Colon (tissue), 2 donors: ENCODE results near the gene YJEFN3.

Source experiments
- FAIRE-seq: peaks from 2 replicates; lab custom pipeline; 2012; peaks lifted over from hg19 to GRCh38; lab: Jason Lieb, UNC
- donor health status: control.
- donor health status: control.

The YJEFN3 gene

DNA sequence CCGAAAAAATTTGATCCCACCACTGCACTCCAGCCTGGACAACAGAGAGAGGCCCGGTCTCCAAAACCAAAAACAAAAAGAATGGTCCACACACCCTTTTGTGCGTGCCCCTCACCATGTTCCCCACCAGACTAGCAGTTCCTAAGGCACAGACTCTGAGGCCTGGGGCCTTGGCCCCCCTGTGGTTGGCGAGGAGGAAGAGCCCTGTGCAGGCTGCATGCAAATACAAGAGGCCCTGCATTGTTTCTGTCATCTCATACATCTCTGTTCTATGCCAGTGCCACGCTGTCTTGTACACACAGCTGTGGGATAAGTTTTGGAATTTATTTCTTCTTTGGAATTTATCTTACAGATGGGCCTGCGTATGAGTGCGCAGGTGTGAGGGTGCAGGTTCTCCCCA, 4.7 kb upstream of the YJEFN3 start:
- FAIRE-seq = no peak

- no peak for FAIRE-seq
Observed at GRCh38 chr19:19525611-19526380, 2.9 kb upstream of the YJEFN3 start.

- no peak for FAIRE-seq
Observed at GRCh38 chr19:19526581-19527370, 1.9 kb upstream of the YJEFN3 start.

GRCh38 chr19:19527371-19527656, 1.4 kb upstream of the YJEFN3 start:
- no peak for FAIRE-seq

- FAIRE-seq = no peak
Observed at GRCh38 chr19:19527674-19528625, 761 bp upstream of the YJEFN3 start.

GRCh38 chr19:19529783-19530422, 1.2 kb downstream of the YJEFN3 start:
- no peak for FAIRE-seq

DNA sequence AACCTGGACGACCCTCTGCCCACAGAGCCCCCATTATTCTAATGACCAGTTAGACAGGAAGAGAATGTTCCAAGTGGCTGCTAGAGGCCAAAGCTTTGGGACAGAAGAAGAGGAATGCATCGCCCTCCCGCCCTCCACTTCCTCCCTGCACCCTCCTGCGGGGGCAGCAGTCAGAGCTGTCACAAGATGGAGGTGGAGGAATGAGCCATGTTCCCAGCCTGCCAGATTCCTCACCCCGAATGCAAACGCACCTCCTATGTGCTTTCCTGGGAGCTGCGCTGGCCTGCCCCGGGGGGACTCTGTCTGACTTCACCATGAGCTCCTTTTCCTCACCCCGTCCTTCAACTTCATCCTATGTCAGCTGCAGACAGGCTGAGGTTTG, 1.7 kb downstream of the YJEFN3 start:
- no peak for FAIRE-seq

- no peak for FAIRE-seq
Observed at GRCh38 chr19:19530889-19531288, 2.2 kb downstream of the YJEFN3 start.

DNA sequence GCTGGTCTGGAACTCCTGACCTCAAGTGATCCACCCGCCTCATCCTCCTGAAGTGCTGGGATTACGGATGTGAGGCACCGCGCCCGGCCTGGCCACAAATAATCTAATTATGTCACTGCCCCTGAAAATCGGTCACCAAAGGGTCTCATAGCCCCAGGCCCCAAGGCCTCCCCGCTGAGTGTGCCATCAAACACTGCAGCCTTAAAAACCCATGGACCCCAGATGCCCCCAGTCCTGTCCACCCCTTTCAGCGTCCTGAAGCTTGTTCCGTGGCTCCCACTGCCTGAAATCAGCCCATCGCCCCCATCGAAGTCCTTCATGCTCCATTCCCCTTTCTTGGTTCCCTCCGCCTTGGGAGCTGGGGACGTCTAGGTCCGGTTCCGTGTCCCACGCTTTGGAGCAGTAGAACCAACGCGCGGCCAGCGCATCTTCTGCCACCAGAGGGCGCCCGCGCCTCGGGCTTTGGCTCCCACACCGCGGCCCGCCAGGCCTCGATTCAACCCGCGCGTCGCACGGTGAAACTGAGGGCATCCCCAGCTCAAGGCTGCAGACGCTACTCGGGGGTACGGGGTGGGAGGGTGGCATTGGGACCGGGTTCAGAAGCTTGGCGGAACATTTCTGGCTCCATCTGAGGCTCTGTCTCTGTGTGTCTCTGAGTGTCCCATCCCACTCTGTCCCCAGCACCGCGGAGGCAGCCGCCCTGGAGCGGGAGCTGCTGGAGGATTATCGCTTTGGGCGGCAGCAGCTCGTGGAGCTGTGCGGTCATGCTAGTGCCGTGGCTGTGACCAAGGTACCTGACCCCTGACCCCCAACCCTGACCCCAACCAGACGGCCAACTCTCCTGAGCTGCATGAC, 3.5 kb downstream of the YJEFN3 start:
- no peak for FAIRE-seq

GRCh38 chr19:19532806-19533701, 4.3 kb downstream of the YJEFN3 start:
- no peak for FAIRE-seq

- no peak for FAIRE-seq
Observed at GRCh38 chr19:19533841-19534240, 5.1 kb downstream of the YJEFN3 start.

DNA sequence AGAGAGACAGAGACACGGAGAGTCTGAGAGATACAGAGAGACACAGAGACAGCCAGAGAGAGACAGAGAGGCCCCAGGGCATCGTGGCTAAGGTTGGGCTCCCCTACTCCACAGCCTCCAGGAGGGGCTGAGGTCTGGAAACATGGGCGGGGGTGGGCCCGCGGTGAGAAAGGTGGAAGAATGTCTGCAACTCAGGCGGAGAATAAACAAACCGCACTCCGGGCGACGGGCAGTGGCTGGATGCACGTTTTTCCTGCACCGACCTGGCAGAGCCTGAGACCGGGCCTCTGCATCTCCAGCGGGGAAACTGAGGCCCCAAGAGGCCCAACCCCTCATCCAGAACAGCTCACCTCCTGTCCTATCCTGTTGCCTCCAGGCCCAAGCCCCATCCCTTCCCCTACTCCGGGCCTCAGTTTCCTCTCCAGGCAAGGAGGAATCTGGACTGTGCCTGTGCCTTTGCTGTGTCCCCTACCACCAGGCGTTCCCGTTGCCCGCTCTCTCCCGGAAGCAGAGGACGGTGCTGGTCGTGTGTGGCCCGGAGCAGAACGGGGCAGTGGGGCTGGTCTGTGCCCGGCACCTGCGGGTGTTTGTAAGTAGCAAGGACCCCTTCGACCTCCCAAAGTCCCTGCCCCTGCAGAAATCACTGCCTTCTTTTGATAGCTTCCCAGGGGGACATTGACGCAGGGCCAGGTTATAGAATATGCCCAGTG, 6.0 kb downstream of the YJEFN3 start:
- no peak for FAIRE-seq

DNA sequence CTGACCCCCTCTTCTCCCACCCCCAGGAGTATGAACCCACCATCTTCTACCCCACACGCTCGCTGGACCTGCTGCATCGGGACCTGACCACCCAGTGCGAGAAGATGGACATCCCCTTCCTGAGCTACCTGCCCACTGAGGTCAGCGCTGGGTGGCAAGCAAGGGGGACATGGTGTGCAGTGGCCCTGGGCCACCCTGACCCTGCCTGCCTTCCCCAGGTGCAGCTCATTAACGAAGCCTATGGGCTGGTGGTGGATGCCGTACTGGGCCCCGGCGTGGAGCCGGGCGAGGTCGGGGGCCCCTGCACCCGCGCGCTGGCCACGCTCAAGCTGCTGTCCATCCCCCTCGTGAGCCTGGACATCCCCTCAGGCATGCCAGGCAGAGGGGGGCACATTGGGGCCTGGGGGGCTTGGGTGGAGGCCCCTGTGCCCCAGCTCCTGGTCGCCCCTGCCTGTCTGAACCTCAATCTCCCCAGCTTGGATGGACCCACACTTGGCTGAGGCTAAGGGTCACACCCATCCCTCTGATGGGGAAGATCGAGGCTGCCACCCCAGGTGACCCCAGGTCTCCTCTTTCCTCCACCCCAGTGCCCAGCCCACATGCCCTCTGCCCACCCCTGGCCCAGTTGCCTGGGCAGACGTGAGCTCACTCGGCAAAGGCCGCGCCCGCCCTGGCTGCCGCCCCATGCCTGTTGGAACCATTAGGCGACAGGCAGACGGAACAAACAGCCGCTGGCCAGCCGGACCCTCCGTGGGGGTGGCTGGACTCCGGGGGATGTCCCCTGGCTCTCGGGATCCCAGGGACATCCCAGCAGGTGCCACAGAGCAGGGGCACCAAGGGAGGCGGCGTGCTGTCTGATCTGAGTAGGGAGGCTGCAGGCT, 6.8 kb downstream of the YJEFN3 start:
- FAIRE-seq = no peak

DNA sequence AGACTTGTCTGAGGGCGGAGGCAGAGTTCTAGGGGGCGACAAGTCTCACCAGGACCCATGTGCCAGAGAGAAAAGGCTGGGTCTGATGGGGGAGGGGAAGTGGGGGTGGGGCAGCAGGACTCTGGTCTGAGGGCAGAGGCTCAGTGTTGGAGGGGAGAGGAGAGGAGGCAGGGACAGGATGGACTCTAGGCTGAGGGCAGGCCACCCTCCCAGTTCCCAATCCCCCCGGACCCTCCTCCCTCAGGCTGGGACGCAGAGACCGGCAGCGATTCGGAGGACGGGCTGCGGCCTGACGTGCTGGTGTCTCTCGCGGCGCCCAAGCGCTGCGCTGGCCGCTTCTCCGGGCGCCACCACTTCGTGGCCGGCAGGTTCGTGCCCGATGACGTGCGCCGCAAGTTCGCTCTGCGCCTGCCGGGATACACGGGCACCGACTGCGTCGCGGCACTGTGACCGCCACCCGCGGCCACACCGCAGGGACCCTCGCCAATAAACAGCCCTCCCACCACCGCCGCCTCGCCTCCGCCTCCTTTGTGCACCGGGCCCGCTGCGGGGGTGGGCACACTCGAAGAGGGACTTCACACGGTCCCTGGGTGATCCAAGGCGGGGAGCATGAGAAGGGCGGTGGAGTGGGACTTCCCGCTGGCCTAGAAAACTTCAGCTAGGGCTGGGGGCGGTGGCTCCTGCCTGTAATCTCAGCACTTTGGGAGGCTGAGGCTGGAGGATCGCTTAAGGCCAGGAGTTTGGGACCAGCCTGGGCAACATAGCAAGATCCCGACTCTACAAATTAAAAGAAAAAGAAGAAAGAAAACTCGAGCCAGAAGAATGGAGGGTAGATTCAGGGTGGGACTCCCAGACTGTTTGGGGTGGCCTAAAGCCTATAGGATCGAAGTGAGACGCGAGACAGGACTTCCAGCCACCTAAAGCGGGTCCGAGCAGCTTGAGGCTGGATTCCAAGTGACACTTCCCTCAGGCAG, 8.7 kb downstream of the YJEFN3 start:
- FAIRE-seq = no peak

DNA sequence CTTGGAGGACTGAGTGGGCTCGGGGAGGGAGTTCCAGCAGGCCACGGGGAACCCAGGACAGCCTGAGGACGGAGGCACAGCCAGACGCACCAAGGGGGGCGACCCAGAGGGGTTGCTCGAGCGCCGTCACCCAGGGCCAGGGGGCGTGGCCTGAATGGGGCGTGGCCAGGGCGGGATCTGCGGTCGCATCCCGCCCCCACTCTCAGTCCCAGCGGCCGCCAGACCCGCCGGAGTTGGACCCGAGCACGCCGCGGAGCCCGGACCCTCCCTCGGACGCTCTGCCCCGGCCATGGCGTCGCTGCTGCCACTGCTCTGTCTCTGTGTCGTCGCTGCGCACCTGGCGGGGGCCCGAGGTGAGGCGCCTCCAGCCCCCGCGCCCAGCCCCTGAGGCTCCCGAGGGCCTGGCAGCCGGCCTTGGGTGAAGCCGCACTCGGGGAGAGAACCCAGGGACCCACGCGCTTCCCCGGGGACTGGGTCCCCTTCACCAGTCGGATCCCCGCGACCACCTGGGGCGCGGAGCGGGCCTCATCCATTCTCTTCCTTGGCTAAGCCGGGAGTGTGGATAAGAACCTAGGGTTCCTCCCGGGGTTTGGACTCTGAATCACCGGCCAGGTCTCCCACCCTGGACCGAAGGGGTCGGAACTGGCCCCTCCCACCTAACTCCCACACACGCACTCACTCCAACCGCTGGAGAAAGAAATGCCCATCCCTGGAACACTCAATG, 9.5 kb downstream of the YJEFN3 start, which contains the start of gene CILP2:
TSS of gene CILP2 (plus strand) at position 205 of the 724 bp plus-strand sequence. CDS start at position 290, 85 bp downstream.
- no peak for FAIRE-seq

- no peak for FAIRE-seq
Observed at GRCh38 chr19:19538785-19539166, 10.1 kb downstream of the YJEFN3 start.

DNA sequence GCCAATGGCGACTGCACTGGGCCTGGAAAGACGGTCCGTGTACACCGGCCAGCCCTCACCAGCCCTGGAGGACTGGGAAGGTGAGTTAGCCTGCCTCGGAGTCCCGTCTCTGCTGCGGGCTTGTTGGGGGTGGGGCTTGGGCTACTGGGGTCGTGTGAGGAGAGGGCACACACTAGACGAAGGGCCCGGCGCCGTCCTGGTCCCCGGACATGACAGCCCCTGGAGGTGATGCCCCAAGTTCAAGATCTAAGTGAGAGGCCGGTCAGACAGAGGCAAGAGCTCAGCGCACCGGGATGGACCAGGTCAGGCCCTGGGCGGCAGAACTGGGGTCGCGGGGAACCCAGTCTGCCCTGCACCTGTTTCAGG, 11.0 kb downstream of the YJEFN3 start:
- no peak for FAIRE-seq
